G401.6 (cell line): Measurements from ENCODE around the gene TP53BP1.

ENCODE experiments used
- FAIRE-seq: peaks from 2 replicates; lab custom pipeline; 2012; peaks lifted over from hg19 to GRCh38; lab: Jason Lieb, UNC

TP53BP1 gene

GRCh38 chr15:43517354-43518196, 24.6 kb upstream of the TP53BP1 start, which contains the start of gene MAP1A:
TSS of gene MAP1A (plus strand) at chr15:43517608. CDS start at chr15:43521474, 3,866 bp downstream.
- FAIRE-seq = no peak

DNA sequence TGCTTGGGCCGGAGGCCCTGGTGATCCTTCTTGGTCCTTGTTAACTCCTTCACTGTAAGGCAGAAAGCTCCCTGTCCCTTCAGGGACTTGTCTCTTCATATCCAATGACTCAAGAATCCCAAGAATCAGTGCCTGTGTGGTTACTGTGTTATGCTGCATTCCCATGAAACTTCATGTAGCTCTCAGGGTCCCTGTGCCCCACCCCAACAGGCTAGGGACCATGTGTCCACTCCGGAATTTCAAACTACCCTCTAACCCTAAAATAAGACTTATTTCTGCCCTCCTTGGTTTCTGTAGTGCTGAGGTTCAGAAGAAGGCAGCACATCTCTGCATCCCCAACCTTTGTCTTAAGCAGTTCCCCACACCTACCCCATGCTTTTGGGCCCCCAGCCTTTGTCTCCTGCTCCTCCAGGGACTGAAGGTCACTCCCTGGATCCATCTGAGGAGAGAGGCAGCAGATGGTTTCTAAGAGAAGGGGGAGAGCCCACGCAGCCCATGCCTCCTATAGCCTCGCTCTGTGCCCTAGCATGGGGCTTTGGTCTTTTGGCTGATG, 23.9 kb upstream of the TP53BP1 start:
- peak; percentile 60 for FAIRE-seq

DNA sequence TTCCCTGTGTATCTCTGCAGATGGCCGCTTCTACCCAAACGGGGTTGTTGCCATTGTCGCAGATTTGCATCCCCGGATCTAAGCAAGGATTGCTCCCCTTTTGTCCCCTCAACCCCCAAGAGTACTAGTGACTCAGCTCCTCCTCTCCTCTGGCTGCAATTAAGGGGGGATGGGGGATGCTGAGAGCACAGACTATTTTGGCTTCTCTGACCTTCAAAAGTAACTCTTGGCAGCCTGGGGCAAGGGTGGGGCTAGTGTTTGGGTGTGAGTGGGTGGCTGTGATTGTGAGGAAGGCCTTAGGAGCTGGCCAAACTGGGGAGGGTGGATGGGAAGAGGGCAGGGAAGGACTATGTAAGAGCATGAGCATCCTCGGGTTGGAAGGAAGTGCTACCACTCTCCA, 23.2 kb upstream of the TP53BP1 start:
- FAIRE-seq = no peak

GRCh38 chr15:43515741-43516140, 22.8 kb upstream of the TP53BP1 start:
- no peak for FAIRE-seq

GRCh38 chr15:43514241-43515057, 21.5 kb upstream of the TP53BP1 start:
- FAIRE-seq = peak; percentile 40

- no peak for FAIRE-seq
Observed at GRCh38 chr15:43513550-43513949, 20.6 kb upstream of the TP53BP1 start.

DNA sequence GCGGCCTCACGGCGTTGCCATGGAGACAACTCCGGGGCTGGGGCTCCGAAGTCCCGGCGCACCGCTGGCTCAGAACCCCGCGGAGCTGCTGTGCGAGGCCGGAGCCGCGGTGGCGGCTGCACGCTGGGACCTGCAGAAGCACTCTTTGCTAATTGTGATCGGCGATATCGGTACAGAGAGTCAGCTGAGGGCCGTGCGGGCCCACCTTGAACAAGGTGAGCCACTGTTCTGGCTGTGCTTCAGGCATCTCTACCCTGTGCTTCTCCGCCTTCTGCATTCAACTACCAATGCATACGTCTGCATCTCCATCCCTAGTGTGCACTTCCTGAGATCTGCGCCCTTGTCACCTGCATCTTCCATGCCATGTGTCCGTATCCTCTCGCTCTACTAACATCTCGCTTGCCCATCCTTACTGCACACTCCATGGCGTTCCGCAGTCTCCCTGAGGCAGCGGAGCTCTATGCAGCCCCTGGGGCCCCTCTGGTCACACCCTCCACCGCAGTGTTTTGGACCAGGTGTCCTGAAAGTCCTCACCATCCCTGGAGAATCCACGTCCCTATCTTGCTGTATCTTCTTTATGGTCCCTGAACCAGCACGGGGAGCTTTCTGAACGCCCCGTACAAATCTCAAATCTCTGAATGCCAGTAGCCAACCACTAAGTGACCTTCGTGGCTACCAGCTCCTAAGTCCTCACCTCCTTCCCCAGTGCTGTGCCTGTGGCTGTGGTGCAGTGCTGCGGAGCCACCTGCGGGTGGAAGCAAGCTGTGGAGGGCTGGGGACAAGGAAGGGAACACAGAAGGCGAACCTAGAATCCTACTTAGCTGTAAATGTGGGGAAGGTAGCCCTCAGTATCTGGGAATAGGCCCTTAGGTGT, 18.3 kb upstream of the TP53BP1 start:
- FAIRE-seq = no peak

DNA sequence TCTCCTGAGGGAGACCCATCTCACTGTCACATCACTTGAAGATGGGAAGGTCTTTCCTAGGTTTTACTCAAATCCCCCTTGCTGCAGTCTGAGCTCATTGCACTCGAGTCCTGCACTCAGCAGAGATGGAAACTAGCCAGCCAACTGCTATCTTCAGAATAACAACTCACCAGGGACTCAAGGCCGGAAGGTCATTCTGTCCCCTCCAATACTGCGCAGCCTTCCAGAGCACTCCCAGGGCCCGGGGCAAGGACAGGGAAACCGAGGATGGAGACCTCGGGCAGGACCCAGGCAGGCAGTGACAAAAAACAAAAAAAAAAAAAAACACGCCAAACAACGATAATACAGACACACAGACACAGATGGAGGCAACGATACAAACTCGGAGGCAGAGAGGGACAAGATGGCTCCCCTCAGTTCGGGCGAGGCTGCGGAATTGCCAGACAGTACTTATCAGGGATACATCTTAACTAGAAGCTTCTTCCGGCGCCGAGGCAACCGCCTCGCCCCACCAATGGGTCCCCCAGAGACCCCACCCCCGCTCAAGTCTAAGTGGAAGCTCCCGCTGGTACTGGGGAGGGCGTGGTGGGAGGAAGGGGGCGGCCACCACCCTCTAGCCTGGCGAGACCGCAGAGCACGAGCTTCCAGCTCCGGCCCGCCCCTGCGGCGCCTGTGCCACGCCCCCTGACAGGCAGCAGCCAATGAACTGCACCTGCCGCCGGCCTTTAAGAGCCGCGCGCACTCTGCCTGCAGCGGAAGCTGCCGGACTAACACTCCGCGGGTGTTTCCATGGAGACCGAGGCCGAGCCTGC, 17.4 kb upstream of the TP53BP1 start:
- FAIRE-seq = peak; percentile 95

DNA sequence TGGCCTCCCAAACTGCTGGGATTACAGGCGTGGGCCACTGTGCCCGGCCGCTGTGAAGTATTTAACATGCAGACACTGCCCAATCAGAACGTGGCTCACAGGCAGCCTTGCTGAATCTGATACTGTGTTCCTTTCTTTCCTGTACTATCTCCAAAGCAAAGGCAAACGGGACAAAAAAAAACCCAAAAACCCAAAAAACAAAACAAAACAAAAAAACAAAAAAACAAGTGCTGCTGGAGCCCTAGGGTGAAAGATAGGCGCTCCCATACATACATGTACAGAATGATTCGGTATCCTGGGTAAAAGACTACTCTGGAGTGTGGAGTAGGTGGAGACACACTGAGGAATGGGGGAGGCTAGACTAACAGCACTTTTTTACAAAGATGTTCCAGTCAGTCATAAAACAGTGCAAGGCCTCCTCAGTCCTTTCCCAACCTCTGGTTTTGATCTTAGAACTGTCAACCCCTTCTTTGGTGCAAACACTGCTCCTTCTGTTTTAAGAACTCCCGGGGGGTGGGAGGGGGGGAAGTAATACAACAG, 16.8 kb upstream of the TP53BP1 start:
- FAIRE-seq = no peak

- FAIRE-seq = no peak
Observed at GRCh38 chr15:43508991-43509659, 16.2 kb upstream of the TP53BP1 start.

GRCh38 chr15:43508421-43508820, 15.5 kb upstream of the TP53BP1 start:
- no peak for FAIRE-seq

DNA sequence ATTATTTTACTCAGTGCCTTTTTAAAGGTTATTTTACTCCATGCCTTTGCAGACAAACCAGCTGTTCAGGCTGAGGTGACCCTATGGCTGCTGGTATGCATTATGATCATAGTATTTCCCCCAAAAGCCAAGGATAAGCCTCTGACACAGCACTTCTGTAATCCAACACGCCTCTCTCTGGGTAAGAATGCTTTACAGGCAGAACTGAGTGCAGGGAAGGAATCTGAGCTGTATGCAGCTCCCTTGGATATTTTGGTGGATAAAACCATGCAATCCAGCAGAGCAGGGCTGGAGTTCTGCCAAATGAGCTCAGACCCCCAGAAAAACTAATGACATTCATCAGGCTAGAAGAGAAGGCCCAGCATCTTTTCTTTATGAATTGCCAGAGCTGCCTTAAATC, 12.8 kb upstream of the TP53BP1 start:
- FAIRE-seq = no peak

GRCh38 chr15:43499635-43500034, 6.7 kb upstream of the TP53BP1 start:
- no peak for FAIRE-seq

- FAIRE-seq = no peak
Observed at GRCh38 chr15:43498990-43499389, 6.0 kb upstream of the TP53BP1 start.

DNA sequence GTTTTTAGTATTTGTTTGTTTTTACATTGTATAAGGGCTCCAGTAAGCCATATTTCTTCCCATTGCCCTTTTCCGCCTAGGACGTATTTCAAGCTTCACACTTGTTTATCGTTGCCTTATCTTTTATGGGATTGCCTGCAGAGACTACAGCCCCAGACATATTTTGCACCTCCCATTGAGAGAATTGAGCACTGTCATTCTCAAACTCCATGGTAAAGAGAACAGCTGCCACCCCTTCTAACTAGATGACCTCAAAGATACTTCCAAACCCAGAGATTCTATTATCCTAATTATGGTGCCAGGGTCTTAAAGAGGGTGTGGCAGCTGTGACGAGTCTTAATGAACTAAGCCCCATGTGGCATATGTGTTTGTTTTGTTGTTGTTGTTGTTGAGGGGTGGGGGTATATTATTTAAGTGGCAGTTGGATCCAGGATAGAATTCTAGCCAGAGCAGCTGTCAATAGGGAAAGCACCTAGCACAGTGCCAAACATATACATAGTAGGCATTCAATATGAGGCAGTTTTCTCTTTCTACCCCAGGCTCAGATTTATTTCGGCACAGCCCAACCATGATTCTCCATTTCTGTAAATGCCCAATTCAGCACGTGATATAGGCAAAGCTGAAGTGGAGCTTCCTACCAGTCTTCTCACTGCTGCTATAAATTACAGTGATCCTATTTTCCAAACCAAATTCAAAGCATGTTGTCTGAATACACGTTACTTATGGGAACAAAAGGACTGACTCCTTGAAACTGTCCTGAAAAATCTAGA, 932 bp upstream of the TP53BP1 start:
- no peak for FAIRE-seq

DNA sequence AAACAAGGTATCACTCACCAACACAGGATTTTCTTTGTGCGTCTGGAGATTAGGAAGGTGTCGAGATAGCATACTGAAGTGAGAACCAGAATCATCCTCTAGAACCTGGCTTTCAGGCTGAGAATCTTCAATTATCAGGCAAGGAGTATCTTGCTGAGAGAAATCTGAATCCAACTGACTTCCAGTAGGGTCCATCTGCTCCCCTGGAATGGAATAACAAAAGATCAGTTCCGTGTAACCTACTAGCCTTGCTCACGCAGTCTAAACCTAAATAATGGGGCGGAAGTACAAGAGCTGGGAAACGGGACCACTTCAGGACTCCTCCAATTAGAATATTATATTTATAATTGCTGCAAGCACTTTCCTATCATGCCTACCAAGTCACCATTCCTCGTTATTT, 690 bp downstream of the TP53BP1 start:
- no peak for FAIRE-seq

DNA sequence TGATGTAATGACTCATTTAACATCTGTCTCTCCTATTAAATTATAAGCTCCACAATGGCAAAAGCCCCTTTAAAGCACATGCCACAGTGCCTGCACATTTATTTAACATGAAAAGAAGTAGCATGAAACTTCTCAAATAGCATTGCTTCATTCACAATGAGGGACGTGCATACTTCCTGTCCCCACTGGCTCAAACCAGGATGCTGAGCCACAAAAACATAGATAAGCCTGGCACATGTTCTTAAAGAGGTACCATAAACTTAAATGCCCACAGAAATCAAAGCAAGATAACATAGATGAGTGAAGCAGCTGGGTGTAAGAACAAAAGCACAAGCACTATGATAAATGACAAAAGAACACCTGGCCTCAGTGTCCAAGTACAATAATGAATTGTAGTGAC, 3.8 kb downstream of the TP53BP1 start:
- no peak for FAIRE-seq

GRCh38 chr15:43488790-43489189, 4.2 kb downstream of the TP53BP1 start:
- no peak for FAIRE-seq

DNA sequence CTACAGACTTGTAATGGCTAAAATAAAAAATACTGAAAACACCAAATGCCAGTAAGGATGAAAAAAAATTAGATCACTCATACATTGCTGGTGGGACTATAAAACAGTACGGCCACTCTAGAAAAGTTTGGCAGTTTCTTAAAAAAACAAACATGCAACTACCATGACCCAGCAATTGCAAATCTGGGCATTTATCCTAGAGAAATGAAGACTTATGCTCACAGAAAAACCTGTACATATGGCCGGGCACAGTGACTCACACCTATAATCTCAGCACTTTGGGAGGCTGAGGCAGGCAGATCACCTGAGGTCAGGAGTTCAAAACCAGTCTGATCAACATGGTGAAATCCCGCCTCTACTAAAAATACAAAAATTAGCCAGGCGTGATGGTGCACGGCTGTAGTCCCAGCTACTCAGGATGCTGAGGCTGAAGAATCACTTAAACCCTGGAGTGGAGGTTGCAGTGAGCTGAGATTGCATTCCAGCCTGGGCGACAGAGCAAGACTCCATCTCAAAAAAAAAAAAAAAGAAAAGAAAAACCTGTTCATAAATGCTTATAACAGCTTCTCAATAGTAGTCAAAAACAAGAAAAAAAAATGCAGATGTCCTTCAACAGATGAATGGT, 5.6 kb downstream of the TP53BP1 start:
- FAIRE-seq = no peak
